HFFc6 (cell line): Measurements from ENCODE around the gene LTA. TPM values are rescaled to one million over a fixed set of nuclear protein-coding genes. Genes with fewer than 3 reads are reported as not detected.

Source experiments
- DNase-seq: peaks from one replicate; pipeline ENCODE4 v3.0.0-alpha.2; 2018
- H3K27ac Mint-ChIP-seq: 2 replicates; pipeline ENCODE4 v1.8.0; 2020; ENCODE audit warnings: mild to moderate bottlenecking, mixed read lengths
- H3K27me3 Mint-ChIP-seq: 2 replicates; pipeline ENCODE4 v1.8.0; 2021; ENCODE audit warnings: mild to moderate bottlenecking, moderate library complexity, mixed read lengths; ENCODE audit not compliant: insufficient read depth
- H3K36me3 Mint-ChIP-seq: 2 replicates; pipeline ENCODE4 v1.8.0; 2021; ENCODE audit warnings: low read depth, mixed read lengths
- H3K4me1 Mint-ChIP-seq: 2 replicates; pipeline ENCODE4 v1.8.0; 2020; ENCODE audit warnings: low read depth, mixed read lengths
- H3K4me3 Mint-ChIP-seq: 2 replicates; pipeline ENCODE4 v1.8.0; 2020; ENCODE audit warnings: mild to moderate bottlenecking, moderate library complexity, mixed read lengths
- H3K9me3 Mint-ChIP-seq: 2 replicates; pipeline ENCODE4 v1.8.0; 2020; ENCODE audit warnings: mild to moderate bottlenecking, mixed read lengths
- CTCF ChIP-seq: fragments of 200-600 bp; sonication (generic); IDR thresholded peaks from 2 replicates; pipeline ENCODE4 v1.5.0; 2021; ENCODE audit warnings: antibody characterized with exemption, mild to moderate bottlenecking
- total RNA-seq, 6 experiments: library from RNA; stranded (reverse); fragmentation: NEBNext Ultra II Directional; extraction: Animal tissue kit (Norgen Biotek cat#: 25700); gene quantifications; 2 replicates in 1 of 6; 3 replicates in 5 of 6; pipeline ENCODE4 v1.2.3, GENCODE V29; 2021

LTA gene
- total RNA-seq, 6 experiments from 2014 or later = not detected

GRCh38 chr6:31559606-31559957, 12.5 kb upstream of the LTA start:
- H3K4me1 Mint-ChIP-seq = peaks cover 56% of the 10 kb centered on the region
- H3K4me3 Mint-ChIP-seq = peak overlapping the region; percentile 50
- TF ChIP-seq CTCF = no peak
- H3K9me3 Mint-ChIP-seq = no peaks in the 10 kb centered on the region
- H3K36me3 Mint-ChIP-seq = peaks cover 25% of the 10 kb centered on the region
- peak overlapping the region; percentile 85 for H3K27ac Mint-ChIP-seq
- DNase-seq = no peak
- peaks cover 7% of the 10 kb centered on the region for H3K27me3 Mint-ChIP-seq

GRCh38 chr6:31559958-31560696, 12.0 kb upstream of the LTA start:
- H3K9me3 Mint-ChIP-seq = no peaks in the 10 kb centered on the region
- DNase-seq = peak; percentile 74
- no peak for TF ChIP-seq CTCF
- peaks cover 7% of the 10 kb centered on the region for H3K27me3 Mint-ChIP-seq
- peaks cover 56% of the 10 kb centered on the region for H3K4me1 Mint-ChIP-seq
- peak overlapping the region; percentile 50 for H3K4me3 Mint-ChIP-seq
- peaks cover 25% of the 10 kb centered on the region for H3K36me3 Mint-ChIP-seq
- peak overlapping the region; percentile 85 for H3K27ac Mint-ChIP-seq

- Mint-ChIP-seq H3K36me3 (peaks cover 25% of the 10 kb centered on the region), H3K27ac (peak overlapping the region; percentile 85), H3K9me3 (no peaks in the 10 kb centered on the region), H3K4me1 (peaks cover 56% of the 10 kb centered on the region), H3K4me3 (peak overlapping the region; percentile 50), H3K27me3 (peaks cover 7% of the 10 kb centered on the region)
- DNase-seq = no peak
- no peak for TF ChIP-seq CTCF
Measured at GRCh38 chr6:31560697-31561058, 11.4 kb upstream of the LTA start.

GRCh38 chr6:31567531-31568370, 4.3 kb upstream of the LTA start:
- Mint-ChIP-seq H3K27ac (no peak overlapping the region), H3K27me3 (peaks cover 8% of the 10 kb centered on the region), H3K36me3 (no peaks in the 10 kb centered on the region), H3K9me3 (no peaks in the 10 kb centered on the region), H3K4me3 (no peak overlapping the region), H3K4me1 (peaks cover 14% of the 10 kb centered on the region)
- no peak for DNase-seq
- TF ChIP-seq CTCF = no peak

GRCh38 chr6:31568537-31568961, 3.5 kb upstream of the LTA start:
- no peak for TF ChIP-seq CTCF
- no peaks in the 10 kb centered on the region for H3K9me3 Mint-ChIP-seq
- H3K27me3 Mint-ChIP-seq = peaks cover 8% of the 10 kb centered on the region
- no peak overlapping the region for H3K27ac Mint-ChIP-seq
- H3K36me3 Mint-ChIP-seq = no peaks in the 10 kb centered on the region
- no peak for DNase-seq
- H3K4me3 Mint-ChIP-seq = no peak overlapping the region
- peaks cover 9% of the 10 kb centered on the region for H3K4me1 Mint-ChIP-seq
